Mammary epithelial cell (primary cell): ENCODE results near the gene NLGN4X.

Experiments used
- EZH2 ChIP-seq: IDR thresholded peaks from 2 replicates; pipeline ENCODE4 v1.6.1; 2012; ENCODE audit warnings: low read length, inconsistent platforms, borderline replicate concordance
- TF ChIP-seq, protein P1 (sequence below), 2 donors: IDR thresholded peaks in 1 of 2; conservative IDR thresholded peaks in 1 of 2; 2 replicates each; pipeline ENCODE4 v1.5.1; 2011 to 2012; ENCODE audit warnings: inconsistent platforms in 2 of 2, low read length in 2 of 2, mild to moderate bottlenecking in 2 of 2, control low read depth in 1 of 2, low read depth in 1 of 2; ENCODE audit not compliant: insufficient read depth in 1 of 2; ENCODE audit errors: extremely low read depth in 1 of 2

DNA sequence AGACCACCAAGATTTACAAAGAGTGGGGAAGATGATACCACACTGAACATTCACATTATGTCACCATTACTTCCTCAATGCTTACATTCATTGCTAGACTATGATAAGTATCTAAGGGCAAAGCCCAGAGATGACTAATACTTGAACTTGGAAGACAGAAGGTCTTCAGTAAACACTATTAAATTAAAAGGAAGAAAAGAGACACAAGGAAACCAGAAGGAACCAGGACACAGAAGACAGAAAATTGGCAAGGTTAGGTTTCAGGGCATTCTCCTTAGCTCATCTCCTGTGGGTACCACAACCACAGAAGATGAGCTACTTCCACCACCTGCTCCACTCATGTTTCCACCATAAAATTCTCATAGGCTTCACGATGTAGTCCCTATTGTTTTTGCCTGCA, 64.9 kb downstream of the NLGN4X start:
- TF ChIP-seq, protein P1, sequence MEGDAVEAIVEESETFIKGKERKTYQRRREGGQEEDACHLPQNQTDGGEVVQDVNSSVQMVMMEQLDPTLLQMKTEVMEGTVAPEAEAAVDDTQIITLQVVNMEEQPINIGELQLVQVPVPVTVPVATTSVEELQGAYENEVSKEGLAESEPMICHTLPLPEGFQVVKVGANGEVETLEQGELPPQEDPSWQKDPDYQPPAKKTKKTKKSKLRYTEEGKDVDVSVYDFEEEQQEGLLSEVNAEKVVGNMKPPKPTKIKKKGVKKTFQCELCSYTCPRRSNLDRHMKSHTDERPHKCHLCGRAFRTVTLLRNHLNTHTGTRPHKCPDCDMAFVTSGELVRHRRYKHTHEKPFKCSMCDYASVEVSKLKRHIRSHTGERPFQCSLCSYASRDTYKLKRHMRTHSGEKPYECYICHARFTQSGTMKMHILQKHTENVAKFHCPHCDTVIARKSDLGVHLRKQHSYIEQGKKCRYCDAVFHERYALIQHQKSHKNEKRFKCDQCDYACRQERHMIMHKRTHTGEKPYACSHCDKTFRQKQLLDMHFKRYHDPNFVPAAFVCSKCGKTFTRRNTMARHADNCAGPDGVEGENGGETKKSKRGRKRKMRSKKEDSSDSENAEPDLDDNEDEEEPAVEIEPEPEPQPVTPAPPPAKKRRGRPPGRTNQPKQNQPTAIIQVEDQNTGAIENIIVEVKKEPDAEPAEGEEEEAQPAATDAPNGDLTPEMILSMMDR (conservative IDR thresholded peaks at IDR 0.05 in 1 of 2, IDR thresholded peaks at IDR 0.05 in 1 of 2; ENCODE audit: extremely low read depth in 1 of 2, insufficient read depth in 1 of 2, low read depth in 1 of 2, low read length in 2 of 2): no peak
- TF ChIP-seq EZH2: no peak
